ENCODE results near the gene DYNLT4.
A peak's percentile ranks its signal among the peaks of the same experiment; 100 is the strongest.
"Not testable (repeated sequence)": the region's sequence is repeated elsewhere in the genome, so short reads cannot be mapped to it uniquely, and the experiment has no call there.

DYNLT4 gene

DNA sequence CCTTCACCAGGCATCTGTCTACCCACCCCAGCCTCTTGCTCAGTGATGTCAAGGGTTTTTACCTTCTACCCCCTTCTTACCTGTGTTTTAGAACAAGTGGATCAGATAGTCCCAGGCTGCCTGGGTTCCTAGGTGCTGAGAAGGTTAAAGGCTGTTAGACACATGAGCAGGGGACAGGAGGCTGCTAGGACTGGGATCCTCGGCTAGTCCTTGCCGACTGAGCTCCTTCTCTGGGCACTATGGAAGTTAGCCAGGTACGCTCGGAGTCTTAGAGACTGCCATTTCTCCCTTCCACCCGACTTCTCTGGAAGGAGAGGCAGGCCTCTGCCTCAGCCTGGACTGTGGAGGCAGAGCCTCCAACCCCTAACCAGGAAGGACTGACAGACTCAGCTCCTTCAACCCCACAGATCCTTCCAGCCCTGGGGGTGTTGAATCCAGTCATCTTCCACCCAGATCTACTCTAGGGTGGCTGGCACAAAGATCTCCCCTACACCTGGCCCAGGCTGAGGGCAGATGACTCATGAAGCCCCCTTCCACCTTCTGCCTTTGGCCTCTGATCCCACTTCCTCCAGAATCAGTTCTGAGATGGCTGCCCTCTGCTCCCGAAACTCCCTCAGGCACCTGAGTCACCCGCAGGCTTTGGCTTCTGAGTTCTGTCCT is at the start of gene DYNLT4:
Gene DYNLT4, minus strand, starts transcription at position 648 of the 660 bp plus-strand sequence. CDS start 683 bp downstream, outside the sequence.
- DNase-seq: no peak

- DNase-seq: no peak
Measured at GRCh38 chr1:44855742-44856141, 48.6 kb upstream of the DYNLT4 start.

GRCh38 chr1:44854970-44855369 is 47.8 kb upstream of the DYNLT4 start:
- no peak for DNase-seq

- DNase-seq: no peak
Measured at GRCh38 chr1:44853201-44853600, 46.0 kb upstream of the DYNLT4 start.

DNA sequence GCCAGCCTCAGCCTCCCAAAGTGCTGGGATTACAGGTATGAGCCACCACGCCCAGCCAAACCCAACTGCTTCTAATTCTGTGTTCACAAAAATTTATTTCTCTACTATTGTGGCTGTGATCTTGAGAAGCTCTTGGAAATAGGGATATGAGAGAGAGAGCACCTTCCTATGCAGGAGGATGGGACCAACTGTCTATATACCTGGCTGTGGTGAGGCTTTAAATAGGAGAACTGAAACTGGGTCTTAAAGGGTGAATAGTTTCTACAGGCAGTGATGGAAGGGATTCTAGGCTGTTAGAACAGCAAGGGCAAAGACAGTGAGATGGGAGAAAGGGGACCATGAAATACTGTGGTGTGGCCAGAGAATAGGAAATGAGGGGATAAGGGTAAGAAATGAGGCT is 44.2 kb upstream of the DYNLT4 start:
- no peak for DNase-seq

DNA sequence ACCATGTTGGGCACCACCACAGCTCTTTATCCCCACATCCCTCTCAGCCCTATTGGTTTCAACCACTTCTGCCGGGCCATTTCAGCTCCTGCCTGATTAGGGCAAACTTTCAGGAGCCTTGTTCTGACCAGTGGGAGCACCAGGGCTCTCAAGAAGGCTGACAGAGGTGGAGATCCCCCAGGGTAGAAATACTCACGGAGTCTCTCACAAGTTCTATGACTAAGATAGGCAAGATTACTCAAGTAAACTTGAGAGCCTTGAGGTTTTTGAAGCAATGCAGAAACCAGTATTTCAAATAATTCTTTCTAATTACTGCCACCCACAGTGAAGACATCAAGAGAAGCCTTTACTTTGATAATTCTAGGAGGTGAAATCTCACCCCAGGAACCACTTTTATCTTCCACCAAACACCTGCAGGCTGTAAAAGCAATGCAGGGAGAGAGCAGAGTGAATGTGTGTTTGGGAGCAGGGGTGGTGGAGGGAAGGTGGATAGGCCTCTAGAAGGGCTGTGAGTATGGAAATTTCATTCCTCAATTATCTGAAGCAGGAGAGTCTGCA is 42.5 kb upstream of the DYNLT4 start:
- no peak for DNase-seq

DNA sequence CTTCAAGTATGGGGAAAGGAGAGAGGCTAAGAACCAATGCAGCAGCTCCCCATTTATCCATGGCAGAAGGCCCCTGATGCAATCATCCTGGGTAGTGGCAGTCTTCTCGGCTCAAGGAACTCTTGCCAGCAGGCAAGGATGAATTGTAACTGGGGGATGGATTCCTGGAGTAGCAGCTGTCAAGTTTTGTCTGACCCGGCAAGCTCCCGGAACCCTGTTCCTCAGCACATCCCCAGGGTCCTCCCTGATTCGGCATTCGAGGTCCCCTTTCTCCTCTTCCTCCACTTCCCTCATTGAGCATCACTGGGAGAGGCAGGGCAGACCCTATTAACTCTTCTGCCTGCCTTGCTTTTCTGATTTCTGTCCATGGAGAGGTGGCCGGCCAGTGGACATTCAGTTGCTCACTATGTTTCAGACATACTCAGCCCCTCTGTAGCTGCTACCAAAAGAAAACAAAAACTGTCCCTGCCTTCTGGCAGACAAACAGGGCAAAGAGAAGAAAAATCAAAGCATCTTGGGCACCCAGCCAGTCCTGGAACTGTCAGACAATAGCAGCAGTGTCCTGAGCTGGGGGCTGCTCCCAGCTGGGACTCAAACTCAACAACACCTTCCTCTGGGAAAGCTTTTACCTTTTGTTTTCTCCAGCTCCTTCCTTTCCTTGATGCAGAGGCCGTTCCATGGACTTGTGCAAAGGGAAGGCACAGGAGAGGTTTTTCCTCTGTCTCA is 41.5 kb upstream of the DYNLT4 start:
- no peak for DNase-seq

GRCh38 chr1:44847845-44848244 is 40.7 kb upstream of the DYNLT4 start:
- no peak for DNase-seq

- no peak for DNase-seq
Measured at GRCh38 chr1:44846985-44847384, 39.8 kb upstream of the DYNLT4 start.

GRCh38 chr1:44842862-44843655 is 35.9 kb upstream of the DYNLT4 start, which contains the start of gene PTCH2:
Gene PTCH2 (minus strand): TSS chr1:44843253. CDS start chr1:44842932, 321 bp downstream.
- peak; percentile 57 for DNase-seq

- DNase-seq: peak; percentile 24
Measured at GRCh38 chr1:44842486-44842861, 35.3 kb upstream of the DYNLT4 start.

GRCh38 chr1:44839576-44839975 is 32.4 kb upstream of the DYNLT4 start:
- no peak for DNase-seq

GRCh38 chr1:44838294-44838693 is 31.1 kb upstream of the DYNLT4 start:
- not testable (repeated sequence) for DNase-seq

GRCh38 chr1:44835738-44836675 is 28.9 kb upstream of the DYNLT4 start:
- DNase-seq: peak; percentile 83

- DNase-seq: no peak
Measured at GRCh38 chr1:44834328-44834727, 27.2 kb upstream of the DYNLT4 start.

DNA sequence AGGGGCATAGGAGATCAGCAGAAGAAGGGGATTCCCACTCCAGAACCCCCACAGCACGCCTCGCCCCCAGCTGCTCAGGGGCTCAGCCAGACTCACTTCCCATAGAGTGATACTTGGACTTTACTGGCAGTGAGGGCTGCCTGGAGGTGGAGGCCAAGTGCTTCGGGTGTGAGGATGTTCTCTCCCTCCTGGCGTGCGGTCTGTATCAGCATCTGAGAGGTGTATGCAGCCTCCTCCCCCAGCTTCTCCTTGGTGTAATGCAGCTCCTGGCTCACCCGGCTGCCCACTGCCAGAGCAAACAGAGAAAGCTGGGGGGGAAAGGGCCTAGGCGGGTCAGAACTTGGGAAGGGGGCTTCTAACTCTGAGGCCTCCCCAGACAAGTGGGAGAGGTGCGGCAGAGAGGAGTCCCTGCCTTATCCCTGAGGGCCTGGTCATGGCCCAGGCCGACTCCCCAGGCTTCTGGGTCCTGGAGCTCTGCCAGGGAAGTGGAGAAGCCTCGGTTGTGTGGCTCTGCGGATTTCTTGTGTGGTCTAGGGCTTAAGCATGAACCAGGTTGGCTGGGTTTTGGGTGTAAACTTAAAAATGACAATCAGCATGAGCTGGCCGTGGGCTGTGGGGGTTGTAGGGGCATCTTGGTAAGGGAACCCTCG is 25.0 kb upstream of the DYNLT4 start:
- no peak for DNase-seq

DNA sequence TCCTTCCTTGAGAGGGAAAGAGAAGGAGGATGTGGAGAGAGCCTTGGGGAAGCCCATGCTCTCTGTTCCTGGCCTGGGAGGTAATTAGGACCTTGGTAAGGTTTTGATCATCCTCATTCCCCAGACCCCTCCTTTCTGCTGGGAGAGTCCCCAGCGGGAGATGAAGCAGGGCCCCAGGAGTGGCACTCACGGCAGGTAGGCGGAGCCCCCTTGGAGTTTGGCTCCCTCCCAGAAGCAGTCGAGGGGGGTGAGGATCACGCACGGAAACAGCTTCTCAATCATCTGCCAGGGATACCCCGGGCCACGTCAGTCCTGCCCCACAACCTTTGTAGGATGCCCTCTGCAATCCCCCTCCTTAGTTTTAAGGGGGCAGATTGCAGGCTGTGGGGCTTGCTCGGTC is 24.4 kb upstream of the DYNLT4 start:
- DNase-seq: peak; percentile 22

DNA sequence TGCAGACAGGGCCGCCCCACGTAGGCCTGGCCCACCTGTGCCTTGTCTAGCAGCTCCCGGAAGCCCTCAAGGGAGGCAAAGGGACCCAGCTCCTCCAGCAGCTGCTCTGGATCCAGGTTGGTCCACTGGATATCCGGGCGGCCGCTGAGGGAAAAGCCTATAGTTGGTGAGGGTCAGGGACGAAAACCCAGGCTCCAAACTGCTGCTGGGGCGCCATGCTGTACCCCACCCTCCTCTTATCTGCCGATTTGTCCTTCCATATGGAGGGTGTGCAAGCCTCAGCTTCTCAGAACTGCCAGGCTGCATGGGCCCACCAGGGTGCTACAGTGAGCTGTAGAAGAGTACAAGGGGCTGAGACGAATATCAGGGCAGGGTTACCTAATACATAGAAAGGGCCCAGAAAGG is 23.8 kb upstream of the DYNLT4 start:
- DNase-seq: no peak

- DNase-seq: no peak
Measured at GRCh38 chr1:44829506-44830384, 22.6 kb upstream of the DYNLT4 start.

- DNase-seq: no peak
Measured at GRCh38 chr1:44828841-44829440, 21.8 kb upstream of the DYNLT4 start.
